DOHH2 (cell line): ENCODE data around the gene CYP46A1.

Source experiments
- CTCF ChIP-seq: fragments of 200-600 bp; sonication (generic); IDR thresholded peaks from one replicate; pipeline ENCODE4 v1.5.1; 2014; ENCODE audit warnings: antibody characterized with exemption, mild to moderate bottlenecking, low read depth, low read length; ENCODE audit not compliant: poor library complexity, severe bottlenecking
- EZH2phosphoT487 ChIP-seq: fragments of 200-600 bp; sonication (generic); IDR thresholded peaks from 2 replicates; pipeline ENCODE4 v1.6.1; 2017; ENCODE audit warnings: borderline replicate concordance, mild to moderate bottlenecking, antibody characterized with exemption, low read length, moderate library complexity, mixed read lengths

- TF ChIP-seq CTCF = no peak
- TF ChIP-seq EZH2phosphoT487 = no peak
These were observed 4.6 kb upstream of the CYP46A1 start for GRCh38 chr14:99679543-99679942.
